Measurements from ENCODE around the gene PHTF1. TPM values are rescaled to one million over a fixed set of nuclear protein-coding genes. Genes with fewer than 3 reads are reported as not detected.

PHTF1 gene
- 9.6 TPM for polyA plus RNA-seq
- long read RNA-seq, donor 1 = 0 reads
- long read RNA-seq, donor 2, partial matches to known transcripts = 0 of 1 reads
- long read RNA-seq, donor 2, other reads (novel, unspliced or antisense) = 0 of 1 reads
- long read RNA-seq, donor 3 = 0 reads
- long read RNA-seq, donor 4 = 0 reads
- long read RNA-seq, donor 5, partial matches to known transcripts = 0 of 1 reads
- long read RNA-seq, donor 5, other reads (novel, unspliced or antisense) = 0 of 1 reads
- long read RNA-seq, donor 6, full-length matches to known transcripts = 1 of 1 reads
- long read RNA-seq, donor 6, partial matches to known transcripts = 0 of 1 reads
- long read RNA-seq, donor 6, other reads (novel, unspliced or antisense) = 0 of 1 reads
- long read RNA-seq, donor 7, partial matches to known transcripts = 0 of 3 reads
- long read RNA-seq, donor 7, other reads (novel, unspliced or antisense) = 0 of 3 reads
- long read RNA-seq, donor 8, partial matches to known transcripts = 0 of 1 reads
- long read RNA-seq, donor 8, other reads (novel, unspliced or antisense) = 0 of 1 reads
- long read RNA-seq, donor 9, partial matches to known transcripts = 0 of 1 reads
- long read RNA-seq, donor 9, other reads (novel, unspliced or antisense) = 0 of 1 reads
- long read RNA-seq, donor 10, partial matches to known transcripts = 0 of 1 reads
- long read RNA-seq, donor 10, other reads (novel, unspliced or antisense) = 0 of 1 reads
- long read RNA-seq, donor 11, partial matches to known transcripts = 0 of 1 reads
- long read RNA-seq, donor 11, other reads (novel, unspliced or antisense) = 0 of 1 reads

DNA sequence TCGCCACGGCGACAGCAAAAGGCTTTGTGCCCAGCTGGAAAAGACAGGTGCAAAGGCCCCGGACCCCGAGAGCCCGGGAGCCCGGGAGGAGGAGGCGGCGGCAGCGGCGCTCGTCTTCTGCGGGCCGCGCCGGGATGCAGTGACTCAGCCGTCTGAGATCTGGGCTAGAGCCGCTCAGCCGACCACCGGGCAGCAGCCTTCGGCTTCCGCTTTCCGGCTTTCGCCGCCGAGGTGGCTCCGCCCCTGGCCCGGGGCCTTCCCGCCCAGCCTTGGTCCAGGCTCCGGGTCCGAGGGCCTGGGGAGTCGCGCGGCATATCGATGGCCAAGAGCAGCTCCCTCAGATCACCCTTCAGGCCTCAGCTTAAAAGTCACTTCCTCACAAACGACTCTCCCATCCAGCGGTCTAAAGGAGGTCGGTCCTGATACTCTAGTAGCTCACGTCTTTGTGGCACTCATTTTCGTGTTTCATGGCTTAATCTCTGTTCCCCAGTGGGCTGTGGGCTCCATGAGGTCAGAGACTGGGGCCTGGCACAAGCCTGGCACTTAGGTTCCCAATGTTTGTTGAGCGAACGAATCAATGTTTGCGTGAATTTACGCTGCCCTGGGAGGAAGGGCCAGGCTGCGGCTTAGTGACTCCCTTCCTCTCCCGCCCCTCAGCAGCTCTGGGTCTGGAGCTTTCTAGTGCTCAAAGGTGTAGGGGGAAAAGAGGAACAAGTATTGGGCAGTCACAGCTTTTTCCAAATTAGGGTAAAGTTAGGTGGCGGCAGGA, at the start of gene PHTF1:
Gene PHTF1, minus strand, starts transcription at position 154 of the 769 bp plus-strand sequence. CDS start 783 bp downstream, outside the sequence.
- Histone ChIP-seq H3K9me3 (ENCODE audit: control insufficient read depth, low read depth, low read length) (no peaks in the 10 kb centered on the region), H3K27me3 (ENCODE audit: control insufficient read depth, insufficient read depth, low read length) (no peaks in the 10 kb centered on the region), H3K4me3 (ENCODE audit: low read length) (peak within 1 kb of the TSS; percentile 97), H3K4me1 (ENCODE audit: control insufficient read depth, insufficient read depth, low read length) (peaks cover 3% of the 10 kb centered on the region), H3K27ac (ENCODE audit: low read length) (peak within 1 kb of the TSS; percentile 84), H3K36me3 (ENCODE audit: control insufficient read depth, insufficient read depth, low read length) (no peaks in the 10 kb centered on the region)
- no CpG with 5 or more reads among the region's 47 CpGs for WGBS (ENCODE audit: insufficient coverage, low lambda C conversion rate)
- peak; percentile 37 to 72 for DNase-seq

- DNase-seq = peak in 1 of 2 donors; percentile 11
- WGBS (ENCODE audit: insufficient coverage, low lambda C conversion rate) = no CpG with 5 or more reads among the region's 4 CpGs
- no peaks in the 10 kb centered on the region for H3K9me3 ChIP-seq (ENCODE audit: control insufficient read depth, low read depth, low read length)
- peaks cover 16% of the 10 kb centered on the region for H3K4me1 ChIP-seq (ENCODE audit: control insufficient read depth, insufficient read depth, low read length)
- H3K36me3 ChIP-seq (ENCODE audit: control insufficient read depth, insufficient read depth, low read length) = no peaks in the 10 kb centered on the region
- no peaks in the 10 kb centered on the region for H3K27me3 ChIP-seq (ENCODE audit: control insufficient read depth, insufficient read depth, low read length)
- no peak overlapping the region for H3K4me3 ChIP-seq (ENCODE audit: low read length)
- peak overlapping the region; percentile 78 for H3K27ac ChIP-seq (ENCODE audit: low read length)
Observed at GRCh38 chr1:113808450-113809195, 49.3 kb upstream of the PHTF1 start.

DNA sequence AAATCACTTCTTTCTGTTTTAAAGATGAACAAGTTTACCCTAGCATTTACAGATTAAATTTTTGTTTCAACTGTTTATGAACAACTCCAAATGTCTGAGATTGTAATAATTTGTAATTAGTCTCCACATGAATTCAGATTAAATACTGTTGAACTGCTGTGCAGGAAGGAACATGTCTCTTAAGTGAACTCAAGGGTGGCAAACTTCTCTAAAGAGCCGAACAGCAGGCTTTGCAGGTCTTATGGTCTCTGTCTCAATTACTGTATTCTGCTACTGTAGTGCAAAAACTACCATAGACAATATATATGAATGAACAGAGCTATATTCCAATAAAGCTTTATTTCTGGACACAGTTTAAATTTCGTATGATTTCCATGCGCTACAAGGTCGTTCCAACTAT, 46.4 kb upstream of the PHTF1 start:
- H3K4me1 ChIP-seq (ENCODE audit: control insufficient read depth, insufficient read depth, low read length) = peaks cover 16% of the 10 kb centered on the region

DNA sequence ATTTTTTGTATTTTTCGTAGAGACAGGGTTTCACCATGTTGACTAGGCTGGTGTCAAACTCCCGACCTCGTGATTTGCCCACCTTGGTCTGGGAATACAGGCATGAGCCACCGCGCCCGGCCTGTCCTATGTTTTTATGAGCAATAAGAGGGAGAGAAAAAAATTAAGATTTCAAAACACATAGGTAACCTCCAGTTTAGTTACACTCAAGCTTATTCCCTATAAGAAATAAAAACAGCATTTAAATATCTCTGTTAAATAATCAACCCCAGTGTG, 45.9 kb upstream of the PHTF1 start:
- peak overlapping the region; percentile 45 for H3K27ac ChIP-seq (ENCODE audit: low read length)
- no peaks in the 10 kb centered on the region for H3K9me3 ChIP-seq (ENCODE audit: control insufficient read depth, low read depth, low read length)
- no peak for DNase-seq
- WGBS (ENCODE audit: insufficient coverage, low lambda C conversion rate) = no CpG with 5 or more reads among the region's 6 CpGs
- no peak overlapping the region for H3K4me3 ChIP-seq (ENCODE audit: low read length)
- H3K27me3 ChIP-seq (ENCODE audit: control insufficient read depth, insufficient read depth, low read length) = no peaks in the 10 kb centered on the region
- H3K4me1 ChIP-seq (ENCODE audit: control insufficient read depth, insufficient read depth, low read length) = peaks cover 16% of the 10 kb centered on the region
- H3K36me3 ChIP-seq (ENCODE audit: control insufficient read depth, insufficient read depth, low read length) = no peaks in the 10 kb centered on the region

More for the DNA sequence above, 46.4 kb upstream of the PHTF1 start:
- no peak overlapping the region for H3K4me3 ChIP-seq (ENCODE audit: low read length)
- DNase-seq = no peak
- H3K27ac ChIP-seq (ENCODE audit: low read length) = no peak overlapping the region
- H3K27me3 ChIP-seq (ENCODE audit: control insufficient read depth, insufficient read depth, low read length) = no peaks in the 10 kb centered on the region
- no CpG with 5 or more reads among the region's 4 CpGs for WGBS (ENCODE audit: insufficient coverage, low lambda C conversion rate)
- H3K36me3 ChIP-seq (ENCODE audit: control insufficient read depth, insufficient read depth, low read length) = no peaks in the 10 kb centered on the region
- H3K9me3 ChIP-seq (ENCODE audit: control insufficient read depth, low read depth, low read length) = no peaks in the 10 kb centered on the region

DNA sequence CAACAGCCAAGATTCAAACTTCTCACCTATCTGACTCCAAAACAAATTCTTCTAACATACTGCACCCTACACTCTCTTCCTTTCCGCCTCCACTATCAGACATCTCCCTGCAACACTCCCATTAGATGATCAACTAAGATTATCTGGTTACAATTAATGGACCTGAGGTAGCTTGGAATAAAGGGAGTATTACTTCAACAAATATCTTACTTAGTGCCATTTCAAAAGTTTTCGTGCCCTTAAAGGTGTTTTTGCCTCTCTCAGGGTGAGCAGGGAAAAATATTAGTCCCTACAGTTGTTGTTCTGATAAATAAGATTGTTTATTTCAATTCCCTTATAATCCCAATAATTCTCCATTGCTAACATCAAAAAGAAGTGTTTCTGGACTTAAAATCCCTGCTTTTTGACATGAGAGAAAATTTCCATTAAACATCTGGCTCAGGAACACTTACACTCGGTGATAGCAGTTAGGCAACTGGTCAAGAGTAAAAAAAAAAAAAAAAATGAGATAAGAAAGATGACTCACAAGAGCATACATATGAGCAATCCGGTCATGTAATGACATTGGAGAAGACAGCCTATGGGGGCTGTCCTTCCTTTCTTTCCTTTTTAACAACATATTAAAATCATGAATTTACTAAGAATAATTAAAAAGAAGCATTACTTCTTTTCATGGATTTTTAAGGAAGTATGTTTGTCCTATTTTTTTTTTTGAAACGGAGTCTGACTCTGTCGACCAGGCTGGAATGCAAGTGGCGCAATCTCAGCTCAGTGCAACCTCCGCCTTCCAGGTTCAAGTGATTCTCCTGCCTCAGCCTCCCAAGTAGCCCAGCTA, 45.4 kb upstream of the PHTF1 start:
- WGBS (ENCODE audit: insufficient coverage, low lambda C conversion rate) = 56% methylated on average over 5 of the region's 8 CpGs
- DNase-seq = peak; percentile 36 to 73
- Histone ChIP-seq H3K27me3 (ENCODE audit: control insufficient read depth, insufficient read depth, low read length) (no peaks in the 10 kb centered on the region), H3K36me3 (ENCODE audit: control insufficient read depth, insufficient read depth, low read length) (no peaks in the 10 kb centered on the region), H3K4me1 (ENCODE audit: control insufficient read depth, insufficient read depth, low read length) (peaks cover 16% of the 10 kb centered on the region), H3K4me3 (ENCODE audit: low read length) (no peak overlapping the region), H3K27ac (ENCODE audit: low read length) (peak overlapping the region; percentile 45), H3K9me3 (ENCODE audit: control insufficient read depth, low read depth, low read length) (no peaks in the 10 kb centered on the region)

DNA sequence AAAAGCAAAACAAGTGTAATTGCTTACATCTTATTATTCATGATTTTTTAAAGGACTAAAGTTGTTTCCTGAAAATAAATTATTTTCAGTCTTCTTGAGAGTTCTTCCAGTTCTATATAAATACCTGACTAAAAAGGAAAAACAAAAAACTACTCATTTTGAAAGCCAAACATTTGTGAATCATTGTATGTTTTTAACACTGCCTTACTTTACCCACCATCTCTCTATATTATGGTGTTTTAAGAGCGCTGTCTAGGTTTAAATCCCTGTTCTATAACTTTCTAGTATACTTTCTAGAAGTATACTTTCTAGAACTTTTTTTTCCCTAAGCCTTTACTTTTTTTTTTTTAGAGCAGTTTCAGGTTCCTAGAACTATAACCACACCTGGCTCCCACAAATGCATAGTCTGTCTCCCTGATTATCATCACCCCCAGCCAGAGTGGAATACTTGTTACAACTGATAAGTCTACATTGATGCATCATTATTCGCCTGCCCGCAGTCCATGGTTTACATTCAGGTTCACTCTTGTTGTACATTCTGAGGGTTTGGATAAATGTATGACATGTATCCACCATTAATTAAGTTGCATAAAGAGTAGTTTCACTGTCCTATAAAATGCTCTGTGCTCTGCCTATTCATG, 43.2 kb upstream of the PHTF1 start:
- no peak overlapping the region for H3K27ac ChIP-seq (ENCODE audit: low read length)
- 100% methylated on average over 1 of the region's 3 CpGs for WGBS (ENCODE audit: insufficient coverage, low lambda C conversion rate)
- H3K4me3 ChIP-seq (ENCODE audit: low read length) = no peak overlapping the region
- H3K36me3 ChIP-seq (ENCODE audit: control insufficient read depth, insufficient read depth, low read length) = peaks cover 4% of the 10 kb centered on the region
- H3K9me3 ChIP-seq (ENCODE audit: control insufficient read depth, low read depth, low read length) = no peaks in the 10 kb centered on the region
- DNase-seq = no peak
- H3K27me3 ChIP-seq (ENCODE audit: control insufficient read depth, insufficient read depth, low read length) = no peaks in the 10 kb centered on the region
- H3K4me1 ChIP-seq (ENCODE audit: control insufficient read depth, insufficient read depth, low read length) = peaks cover 12% of the 10 kb centered on the region

DNA sequence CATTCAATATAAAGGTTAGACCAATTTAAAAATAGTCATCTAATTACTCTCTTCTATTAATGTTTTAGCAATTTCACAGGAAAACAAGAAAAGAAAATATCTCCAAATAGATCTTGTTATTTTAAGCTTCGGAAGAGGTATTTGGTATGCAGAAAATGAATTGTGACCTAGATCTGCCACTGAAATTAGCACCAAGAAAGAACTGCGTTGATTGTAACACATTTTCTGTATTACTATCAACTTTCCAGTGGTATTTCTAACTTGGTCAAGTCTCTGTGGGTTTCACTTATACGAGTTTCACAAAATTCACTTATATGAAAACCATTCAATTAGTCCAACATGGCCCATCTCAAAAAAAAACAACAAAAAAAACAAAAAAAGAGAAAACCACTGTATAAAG, 41.2 kb upstream of the PHTF1 start:
- no peaks in the 10 kb centered on the region for H3K27me3 ChIP-seq (ENCODE audit: control insufficient read depth, insufficient read depth, low read length)
- no peak overlapping the region for H3K4me3 ChIP-seq (ENCODE audit: low read length)
- H3K36me3 ChIP-seq (ENCODE audit: control insufficient read depth, insufficient read depth, low read length) = peaks cover 15% of the 10 kb centered on the region
- H3K4me1 ChIP-seq (ENCODE audit: control insufficient read depth, insufficient read depth, low read length) = peaks cover 10% of the 10 kb centered on the region
- WGBS (ENCODE audit: insufficient coverage, low lambda C conversion rate) = no CpG with 5 or more reads among the region's 3 CpGs
- no peak overlapping the region for H3K27ac ChIP-seq (ENCODE audit: low read length)
- no peaks in the 10 kb centered on the region for H3K9me3 ChIP-seq (ENCODE audit: control insufficient read depth, low read depth, low read length)
- DNase-seq = no peak

DNA sequence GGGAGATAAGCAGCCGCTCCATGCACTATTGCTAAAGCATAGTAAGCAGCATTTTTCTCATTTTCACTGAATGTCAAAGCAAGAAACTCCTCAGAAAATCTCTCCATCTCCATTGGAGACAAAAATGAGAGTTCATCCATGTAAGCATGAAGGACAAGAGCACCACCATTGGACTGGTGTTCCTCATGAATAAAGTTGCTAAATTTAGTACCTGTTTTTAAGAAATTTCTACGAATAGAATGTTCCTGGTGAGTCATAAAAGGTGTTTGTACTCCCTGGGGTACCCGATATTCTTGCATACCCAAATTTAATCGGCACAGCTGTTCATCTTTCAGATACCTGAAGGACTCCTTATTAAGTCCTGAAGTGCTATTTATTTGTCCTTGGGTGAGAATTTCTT, 38.2 kb upstream of the PHTF1 start:
- no peak overlapping the region for H3K4me3 ChIP-seq (ENCODE audit: low read length)
- H3K27me3 ChIP-seq (ENCODE audit: control insufficient read depth, insufficient read depth, low read length) = no peaks in the 10 kb centered on the region
- peaks cover 15% of the 10 kb centered on the region for H3K36me3 ChIP-seq (ENCODE audit: control insufficient read depth, insufficient read depth, low read length)
- H3K27ac ChIP-seq (ENCODE audit: low read length) = no peak overlapping the region
- WGBS (ENCODE audit: insufficient coverage, low lambda C conversion rate) = 40% methylated on average over 1 of the region's 4 CpGs
- no peaks in the 10 kb centered on the region for H3K9me3 ChIP-seq (ENCODE audit: control insufficient read depth, low read depth, low read length)
- peaks cover 12% of the 10 kb centered on the region for H3K4me1 ChIP-seq (ENCODE audit: control insufficient read depth, insufficient read depth, low read length)
- DNase-seq = no peak

All from large intestine (tissue), 12 donors.